Inflammatory macrophage (primary cell): ENCODE measurements around the gene OAS3.
"Not testable (repeated sequence)": the region's sequence is repeated elsewhere in the genome, so short reads cannot be mapped to it uniquely, and the experiment has no call there.

Experiments used
- DNase-seq, 2 donors: peaks; one replicate each; pipeline ENCODE4 v3.0.0-alpha.2; 2020 to 2022
- total RNA-seq, 18 experiments: gene quantifications; one replicate each; lab custom pipeline; 2026; ENCODE audit warnings: mixed read lengths in 6 of 18, inconsistent platforms in 2 of 18; lab: John Stamatoyannopoulos, UW

The OAS3 gene
- 23.7 to 1,212 (median 53.9) reads per million in 18 experiments for total RNA-seq

GRCh38 chr12:112937741-112938719 lies at the start of gene OAS3:
Gene OAS3 (plus strand): TSS chr12:112938474. CDS start chr12:112938531, 57 bp downstream.
- peak; percentile 88 to 92 for DNase-seq

- no peak for DNase-seq
Measured at GRCh38 chr12:112891093-112892024, 46.9 kb upstream of the OAS3 start.

- DNase-seq, result peak; percentile 31 to 45
Measured at GRCh38 chr12:112892856-112893255, 45.4 kb upstream of the OAS3 start.

- no peak for DNase-seq
Measured at GRCh38 chr12:112894128-112894527, 44.1 kb upstream of the OAS3 start.

GRCh38 chr12:112898380-112898779 lies 39.9 kb upstream of the OAS3 start:
- DNase-seq, result no peak

- peak; percentile 67 to 71 for DNase-seq
Measured at GRCh38 chr12:112900298-112901145, 37.8 kb upstream of the OAS3 start.

- no peak for DNase-seq
Measured at GRCh38 chr12:112901271-112901670, 37.0 kb upstream of the OAS3 start.

GRCh38 chr12:112904571-112904970 lies 33.7 kb upstream of the OAS3 start:
- DNase-seq, result peak in 1 of 2 donors; percentile 17

- DNase-seq, result no peak
Measured at GRCh38 chr12:112905451-112906089, 32.7 kb upstream of the OAS3 start.

GRCh38 chr12:112906712-112907414 lies 31.4 kb upstream of the OAS3 start, which contains the start of gene OAS1:
Gene OAS1 (plus strand): TSS chr12:112906962. CDS start chr12:112907040, 78 bp downstream.
- DNase-seq, result peak; percentile 71 to 73

GRCh38 chr12:112907415-112908157 lies 30.7 kb upstream of the OAS3 start:
- peak; percentile 73 to 86 for DNase-seq

- no peak for DNase-seq
Measured at GRCh38 chr12:112908548-112908947, 29.7 kb upstream of the OAS3 start.

- no peak for DNase-seq
Measured at GRCh38 chr12:112909693-112910092, 28.6 kb upstream of the OAS3 start.

- DNase-seq, result no peak
Measured at GRCh38 chr12:112913038-112913688, 25.1 kb upstream of the OAS3 start.

- DNase-seq, result not testable (repeated sequence)
Measured at GRCh38 chr12:112913888-112914287, 24.4 kb upstream of the OAS3 start.

- DNase-seq, result no peak
Measured at GRCh38 chr12:112916270-112916669, 22.0 kb upstream of the OAS3 start.

- no peak for DNase-seq
Measured at GRCh38 chr12:112919121-112919520, 19.2 kb upstream of the OAS3 start.

- DNase-seq, result no peak
Measured at GRCh38 chr12:112924986-112925385, 13.3 kb upstream of the OAS3 start.

- DNase-seq, result not testable (repeated sequence)
Measured at GRCh38 chr12:112926416-112927033, 11.7 kb upstream of the OAS3 start.
